Measurements from ENCODE around the gene SERGEF. TPM values are rescaled to one million over a fixed set of nuclear protein-coding genes. Genes with fewer than 3 reads are reported as not detected.

Gene SERGEF
- total RNA-seq, 2 donors from 2014 or later: 23.2 to 36.2 TPM

DNA sequence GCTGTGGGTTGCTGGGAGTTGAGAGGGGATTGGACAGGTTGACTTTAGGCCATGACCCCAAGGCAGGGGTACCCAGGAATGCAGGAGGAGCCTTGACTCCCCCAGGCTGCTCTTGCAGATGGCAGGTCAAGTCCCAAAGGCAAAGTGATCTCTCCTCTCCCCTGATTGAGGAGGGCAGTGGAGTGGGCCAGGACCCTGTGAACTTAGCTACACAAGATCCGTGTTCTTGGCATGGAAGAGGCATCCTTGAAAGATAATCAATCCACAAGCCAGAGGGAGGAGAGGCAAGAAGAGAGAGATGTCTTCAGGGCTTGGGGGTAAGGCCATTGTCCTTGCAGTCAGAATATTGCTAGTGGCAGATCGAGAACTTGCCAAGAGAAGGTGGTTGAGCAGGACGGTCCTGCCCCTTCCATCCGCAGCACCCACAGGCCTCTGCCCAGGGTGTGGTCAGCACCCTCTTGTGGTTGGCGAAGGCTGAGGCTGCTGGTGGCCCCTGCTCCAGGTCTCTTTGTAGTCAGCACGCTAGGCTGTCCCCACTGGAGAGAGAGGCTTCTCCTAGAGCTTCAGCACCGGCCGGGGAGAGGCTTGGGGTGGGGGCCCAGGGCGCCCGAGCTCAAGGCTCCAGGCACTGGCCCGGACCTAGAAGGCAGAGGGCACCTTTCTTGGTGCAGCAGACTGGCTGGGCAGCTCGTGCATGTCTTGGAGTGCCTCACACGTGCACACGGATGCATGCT is 232.8 kb downstream of the SERGEF start:
- Histone ChIP-seq H3K27ac (no peak overlapping the region), H3K4me3 (no peak overlapping the region), H3K9ac (ENCODE audit: low read depth in 2 of 2, low read length in 2 of 2) (no peak overlapping the region), H3K27me3 (no peaks in the 10 kb centered on the region), H3K4me1 (no peaks in the 10 kb centered on the region), H3K36me3 (no peaks in the 10 kb centered on the region), H3K9me3 (no peaks in the 10 kb centered on the region)
- intact Hi-C loops (cut with DNase I): no loop called here
- TF ChIP-seq, protein P1, sequence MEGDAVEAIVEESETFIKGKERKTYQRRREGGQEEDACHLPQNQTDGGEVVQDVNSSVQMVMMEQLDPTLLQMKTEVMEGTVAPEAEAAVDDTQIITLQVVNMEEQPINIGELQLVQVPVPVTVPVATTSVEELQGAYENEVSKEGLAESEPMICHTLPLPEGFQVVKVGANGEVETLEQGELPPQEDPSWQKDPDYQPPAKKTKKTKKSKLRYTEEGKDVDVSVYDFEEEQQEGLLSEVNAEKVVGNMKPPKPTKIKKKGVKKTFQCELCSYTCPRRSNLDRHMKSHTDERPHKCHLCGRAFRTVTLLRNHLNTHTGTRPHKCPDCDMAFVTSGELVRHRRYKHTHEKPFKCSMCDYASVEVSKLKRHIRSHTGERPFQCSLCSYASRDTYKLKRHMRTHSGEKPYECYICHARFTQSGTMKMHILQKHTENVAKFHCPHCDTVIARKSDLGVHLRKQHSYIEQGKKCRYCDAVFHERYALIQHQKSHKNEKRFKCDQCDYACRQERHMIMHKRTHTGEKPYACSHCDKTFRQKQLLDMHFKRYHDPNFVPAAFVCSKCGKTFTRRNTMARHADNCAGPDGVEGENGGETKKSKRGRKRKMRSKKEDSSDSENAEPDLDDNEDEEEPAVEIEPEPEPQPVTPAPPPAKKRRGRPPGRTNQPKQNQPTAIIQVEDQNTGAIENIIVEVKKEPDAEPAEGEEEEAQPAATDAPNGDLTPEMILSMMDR (IDR thresholded peaks at IDR 0.05): no peak
- no peak for DNase-seq

DNA sequence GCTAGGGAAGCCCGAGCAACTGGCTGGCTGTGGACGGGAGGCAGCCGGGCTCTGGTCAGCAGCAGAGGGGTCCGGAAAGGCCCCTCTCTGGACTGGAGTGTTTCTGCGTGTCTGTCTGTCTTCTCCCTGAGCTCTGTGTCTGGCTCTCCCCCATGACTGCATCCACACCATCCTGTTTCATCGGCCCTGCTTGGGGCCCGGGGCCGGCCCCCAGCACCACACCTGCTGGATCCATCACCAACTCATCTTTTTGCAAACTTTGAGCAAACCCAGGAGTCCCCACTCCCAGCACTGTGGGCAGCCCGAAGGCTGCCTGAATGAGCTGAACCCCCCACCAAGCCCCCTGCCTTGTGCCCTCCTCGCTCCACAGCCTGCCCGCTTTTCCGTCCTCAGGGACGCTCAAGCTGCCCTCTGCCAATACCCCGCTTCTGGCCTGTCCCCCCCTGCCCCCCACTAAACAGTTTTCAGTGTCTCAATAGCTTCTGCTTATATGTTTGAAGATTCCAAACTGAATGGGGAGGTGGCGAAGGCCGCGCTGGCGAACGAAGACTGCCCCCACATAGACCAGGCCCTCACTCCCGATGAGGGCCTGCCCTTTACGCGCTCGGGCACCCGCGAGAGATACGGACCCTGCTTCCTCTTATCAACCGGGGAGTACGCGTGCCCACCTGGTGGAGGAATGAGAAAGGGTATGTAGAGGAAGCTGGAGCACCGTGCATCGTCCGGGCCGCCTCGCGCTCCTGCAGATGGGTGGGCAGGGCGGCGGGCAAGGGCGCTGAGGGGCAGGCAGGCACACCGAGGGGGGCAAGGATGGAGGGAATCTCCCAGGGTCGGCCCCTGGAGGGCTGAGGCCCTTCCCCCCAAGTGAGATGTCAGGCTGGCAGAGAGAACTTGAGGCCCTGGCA is 233.6 kb downstream of the SERGEF start:
- H3K4me3 ChIP-seq: no peak overlapping the region
- no peak overlapping the region for H3K27ac ChIP-seq
- no peaks in the 10 kb centered on the region for H3K36me3 ChIP-seq
- H3K9me3 ChIP-seq: no peaks in the 10 kb centered on the region
- TF ChIP-seq, protein P1 (IDR thresholded peaks at IDR 0.05): no peak
- intact Hi-C loops (cut with DNase I): no loop called here
- no peaks in the 10 kb centered on the region for H3K27me3 ChIP-seq
- H3K9ac ChIP-seq (ENCODE audit: low read depth in 2 of 2, low read length in 2 of 2): no peak overlapping the region
- H3K4me1 ChIP-seq: no peaks in the 10 kb centered on the region
- DNase-seq: no peak

DNA sequence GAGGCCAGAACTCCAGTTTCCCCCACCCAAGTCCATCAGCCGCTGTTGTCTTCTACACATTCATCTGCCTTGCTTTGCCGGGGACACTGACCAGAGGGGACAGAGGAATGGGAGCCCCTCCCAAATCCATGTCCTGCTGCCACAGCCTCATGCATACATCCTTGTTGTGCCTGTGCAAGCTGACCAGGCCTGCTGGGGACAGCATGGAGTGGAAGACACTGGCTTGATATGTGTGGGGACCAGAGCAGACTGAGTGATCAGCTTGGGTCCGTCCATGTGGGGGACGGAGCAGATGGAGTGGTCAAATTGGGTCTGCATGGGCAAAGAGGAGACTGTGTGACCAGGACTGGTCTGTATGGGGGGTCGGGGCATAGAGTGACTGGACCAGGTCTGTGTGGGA is 234.5 kb downstream of the SERGEF start:
- Histone ChIP-seq H3K36me3 (no peaks in the 10 kb centered on the region), H3K4me3 (no peak overlapping the region), H3K27ac (no peak overlapping the region), H3K27me3 (no peaks in the 10 kb centered on the region), H3K9ac (ENCODE audit: low read depth in 2 of 2, low read length in 2 of 2) (no peak overlapping the region), H3K4me1 (no peaks in the 10 kb centered on the region), H3K9me3 (no peaks in the 10 kb centered on the region)
- intact Hi-C loops (cut with DNase I): no loop called here
- TF ChIP-seq, protein P1 (IDR thresholded peaks at IDR 0.05): no peak
- no peak for DNase-seq

GRCh38 chr11:17777738-17778091 is 235.1 kb downstream of the SERGEF start:
- Histone ChIP-seq H3K4me3 (no peak overlapping the region), H3K27me3 (no peaks in the 10 kb centered on the region), H3K27ac (no peak overlapping the region), H3K9ac (ENCODE audit: low read depth in 2 of 2, low read length in 2 of 2) (no peak overlapping the region), H3K4me1 (no peaks in the 10 kb centered on the region), H3K9me3 (no peaks in the 10 kb centered on the region), H3K36me3 (no peaks in the 10 kb centered on the region)
- intact Hi-C loops (cut with DNase I): no loop called here
- DNase-seq: no peak
- TF ChIP-seq, protein P1 (IDR thresholded peaks at IDR 0.05): no peak

GRCh38 chr11:17777086-17777737 is 235.6 kb downstream of the SERGEF start:
- H3K4me3 ChIP-seq: no peak overlapping the region

More at GRCh38 chr11:17777086-17777737, 235.6 kb downstream of the SERGEF start:
- Histone ChIP-seq H3K9ac (ENCODE audit: low read depth in 2 of 2, low read length in 2 of 2) (no peak overlapping the region), H3K9me3 (no peaks in the 10 kb centered on the region), H3K36me3 (no peaks in the 10 kb centered on the region), H3K4me1 (no peaks in the 10 kb centered on the region), H3K27ac (no peak overlapping the region), H3K27me3 (no peaks in the 10 kb centered on the region)
- intact Hi-C loops (cut with DNase I): no loop called here
- TF ChIP-seq, protein P1 (IDR thresholded peaks at IDR 0.05): no peak
- DNase-seq: no peak
